ENCODE data around the gene FBXO34. TPM values are rescaled to one million over a fixed set of nuclear protein-coding genes. Genes with fewer than 3 reads are reported as not detected.

FBXO34 gene
- total and polyA plus RNA-seq, 2 of the 13 experiments (the other 11 are each of a cell fraction or from before 2014, with no cell fraction given): 8.8 to 13.5 TPM

- TF ChIP-seq CHCHD3 (CRISPR knock-in tag; IDR thresholded peaks at IDR 0.05): no peak
- TF ChIP-seq ETS1 (CRISPR knock-in tag; IDR thresholded peaks at IDR 0.05): no peak
- no peak for TF ChIP-seq MNT (IDR thresholded peaks at IDR 0.05)
- no peak for TF ChIP-seq RELA (CRISPR knock-in tag; IDR thresholded peaks at IDR 0.05)
- TF ChIP-seq KDM6A (CRISPR knock-in tag; IDR thresholded peaks at IDR 0.05; ENCODE audit: low read depth): no peak
- TF ChIP-seq DDIT3 (CRISPR knock-in tag; IDR thresholded peaks at IDR 0.05): no peak
- no peak for TF ChIP-seq MZF1 (CRISPR knock-in tag; IDR thresholded peaks at IDR 0.05; ENCODE audit: borderline replicate concordance)
- TF ChIP-seq KIAA2018 (CRISPR knock-in tag; IDR thresholded peaks at IDR 0.05; ENCODE audit: borderline replicate concordance): no peak
- no peak for TF ChIP-seq U2AF2 (IDR thresholded peaks at IDR 0.05; ENCODE audit: low read depth, low read length)
- no peak for TF ChIP-seq PCBP1 (IDR thresholded peaks at IDR 0.05; ENCODE audit: borderline replicate concordance, low read depth, low read length)
- no peak for TF ChIP-seq THAP8 (CRISPR knock-in tag; IDR thresholded peaks at IDR 0.05; ENCODE audit: borderline replicate concordance)
- no peak for TF ChIP-seq THAP9 (CRISPR knock-in tag; IDR thresholded peaks at IDR 0.05; ENCODE audit: borderline replicate concordance)
- TF ChIP-seq ZNF253 (CRISPR knock-in tag; IDR thresholded peaks at IDR 0.05; ENCODE audit: borderline replicate concordance): no peak; the same call in 1 of the 2 replicates
These were observed 514 bp downstream of the FBXO34 start (continued) for GRCh38 chr14:55271572-55272298.

Data from HepG2 (cell line).